GM23248 (cell line): ENCODE results near the gene MROH2B.

ENCODE experiments used
- EZH2 ChIP-seq: fragments of 200-600 bp; sonication (generic); IDR thresholded peaks from 2 replicates; pipeline ENCODE4 v1.6.1; 2018; ENCODE audit warnings: antibody characterized with exemption, mild to moderate bottlenecking; ENCODE audit not compliant: insufficient read depth, poor library complexity, severe bottlenecking
- EZH2phosphoT487 ChIP-seq: fragments of 200-600 bp; sonication (generic); IDR thresholded peaks from 2 replicates; pipeline ENCODE4 v1.6.1; 2018; ENCODE audit warnings: antibody characterized with exemption, moderate library complexity, mild to moderate bottlenecking, low read depth; ENCODE audit not compliant: insufficient read depth

GRCh38 chr5:41032973-41033372, 38.2 kb downstream of the MROH2B start:
- TF ChIP-seq EZH2 (no peak), EZH2phosphoT487 (no peak)
